HG03159 (cell line): ENCODE measurements around the gene NANP.
"Not testable (repeated sequence)": the region's sequence is repeated elsewhere in the genome, so short reads cannot be mapped to it uniquely, and the experiment has no call there.

Experiments
- ATAC-seq: cut with Tn5 transposase; IDR thresholded peaks from one replicate; pipeline ENCODE4 v1.9.1; 2021; ENCODE audit warnings: mild to moderate bottlenecking, moderate library complexity; ENCODE audit not compliant: unreplicated experiment

The NANP gene

GRCh38 chr20:25606094-25606695, 17.6 kb downstream of the NANP start:
- no peak for ATAC-seq

- no peak for ATAC-seq
These were observed 18.7 kb downstream of the NANP start for GRCh38 chr20:25605148-25605547.

- ATAC-seq, result no peak
These were observed 19.2 kb downstream of the NANP start for GRCh38 chr20:25604611-25605010.

GRCh38 chr20:25602914-25603309, 20.9 kb downstream of the NANP start:
- not testable (repeated sequence) for ATAC-seq

GRCh38 chr20:25602191-25602913, 21.5 kb downstream of the NANP start:
- ATAC-seq, result not testable (repeated sequence)

- no peak for ATAC-seq
These were observed 22.2 kb downstream of the NANP start for GRCh38 chr20:25601659-25602058.

- ATAC-seq, result no peak
These were observed 23.2 kb downstream of the NANP start for GRCh38 chr20:25600632-25601031.

GRCh38 chr20:25592135-25592852, 31.5 kb downstream of the NANP start:
- ATAC-seq, result no peak

- not testable (repeated sequence) for ATAC-seq
These were observed 33.0 kb downstream of the NANP start for GRCh38 chr20:25590778-25591177.

- ATAC-seq, result no peak
These were observed 35.3 kb downstream of the NANP start for GRCh38 chr20:25588491-25588890.

GRCh38 chr20:25587536-25587935, 36.3 kb downstream of the NANP start:
- no peak for ATAC-seq

- no peak for ATAC-seq
These were observed 36.9 kb downstream of the NANP start for GRCh38 chr20:25586877-25587276.

GRCh38 chr20:25584905-25585704, 38.7 kb downstream of the NANP start, which contains the start of gene NINL:
Gene NINL (minus strand): TSS chr20:25585531. CDS start chr20:25526587, 58,944 bp downstream.
- ATAC-seq, result peak; percentile 56

- ATAC-seq, result not testable (repeated sequence)
These were observed 40.2 kb downstream of the NANP start for GRCh38 chr20:25583607-25584006.

- ATAC-seq, result no peak
These were observed 43.1 kb downstream of the NANP start for GRCh38 chr20:25580711-25581110.

GRCh38 chr20:25579081-25579770, 44.6 kb downstream of the NANP start:
- ATAC-seq, result no peak

GRCh38 chr20:25576783-25577530, 46.9 kb downstream of the NANP start:
- ATAC-seq, result no peak

- no peak for ATAC-seq
These were observed 49.4 kb downstream of the NANP start for GRCh38 chr20:25574411-25574810.
